Cardiac fibroblast (primary cell): ENCODE results near the gene PTH2.

Experiments used
- DNase-seq, 2 donors: peaks; one replicate each; pipeline versions ENCODE4 v3.0.0 to v3.0.0-alpha.2; 2010; ENCODE audit warnings: low read depth in 2 of 2
- H3K4me3 ChIP-seq, 2 donors: replicated peaks in 1 of 2; 1 replicate in 1 of 2; 2 replicates in 1 of 2; pipeline ENCODE4 v1.5.1; 2011; ENCODE audit warnings: low read depth in 2 of 2, low read length in 2 of 2, mild to moderate bottlenecking in 2 of 2, moderate library complexity in 1 of 2
- TF ChIP-seq, protein P1 (sequence below): IDR thresholded peaks from one replicate; pipeline ENCODE4 v1.5.1; 2011; ENCODE audit warnings: low read depth, mild to moderate bottlenecking, low read length, inconsistent platforms

The PTH2 gene

DNA sequence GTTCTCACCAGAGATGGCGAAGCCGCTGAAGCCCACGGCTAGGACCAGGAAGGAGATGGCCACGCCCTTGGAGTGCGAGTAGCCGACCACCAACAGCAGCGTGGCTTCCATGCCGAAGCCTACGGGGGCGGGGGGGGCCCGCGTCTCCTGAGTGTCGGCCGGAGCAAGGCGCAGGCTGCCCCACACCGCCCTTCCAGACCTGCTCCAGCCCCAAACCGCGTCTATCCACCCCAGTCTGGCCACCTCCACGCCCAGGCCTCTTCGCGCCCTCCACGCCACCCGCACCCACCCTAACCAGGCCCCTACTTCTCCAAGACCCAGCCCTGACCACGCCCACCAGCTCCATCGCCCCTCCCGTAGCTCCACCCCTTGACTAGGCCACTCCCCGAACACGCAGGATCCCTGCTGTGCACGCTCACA, 8.1 kb upstream of the PTH2 start:
- no peak overlapping the region for H3K4me3 ChIP-seq
- TF ChIP-seq, protein P1, sequence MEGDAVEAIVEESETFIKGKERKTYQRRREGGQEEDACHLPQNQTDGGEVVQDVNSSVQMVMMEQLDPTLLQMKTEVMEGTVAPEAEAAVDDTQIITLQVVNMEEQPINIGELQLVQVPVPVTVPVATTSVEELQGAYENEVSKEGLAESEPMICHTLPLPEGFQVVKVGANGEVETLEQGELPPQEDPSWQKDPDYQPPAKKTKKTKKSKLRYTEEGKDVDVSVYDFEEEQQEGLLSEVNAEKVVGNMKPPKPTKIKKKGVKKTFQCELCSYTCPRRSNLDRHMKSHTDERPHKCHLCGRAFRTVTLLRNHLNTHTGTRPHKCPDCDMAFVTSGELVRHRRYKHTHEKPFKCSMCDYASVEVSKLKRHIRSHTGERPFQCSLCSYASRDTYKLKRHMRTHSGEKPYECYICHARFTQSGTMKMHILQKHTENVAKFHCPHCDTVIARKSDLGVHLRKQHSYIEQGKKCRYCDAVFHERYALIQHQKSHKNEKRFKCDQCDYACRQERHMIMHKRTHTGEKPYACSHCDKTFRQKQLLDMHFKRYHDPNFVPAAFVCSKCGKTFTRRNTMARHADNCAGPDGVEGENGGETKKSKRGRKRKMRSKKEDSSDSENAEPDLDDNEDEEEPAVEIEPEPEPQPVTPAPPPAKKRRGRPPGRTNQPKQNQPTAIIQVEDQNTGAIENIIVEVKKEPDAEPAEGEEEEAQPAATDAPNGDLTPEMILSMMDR: no peak
- DNase-seq: no peak

DNA sequence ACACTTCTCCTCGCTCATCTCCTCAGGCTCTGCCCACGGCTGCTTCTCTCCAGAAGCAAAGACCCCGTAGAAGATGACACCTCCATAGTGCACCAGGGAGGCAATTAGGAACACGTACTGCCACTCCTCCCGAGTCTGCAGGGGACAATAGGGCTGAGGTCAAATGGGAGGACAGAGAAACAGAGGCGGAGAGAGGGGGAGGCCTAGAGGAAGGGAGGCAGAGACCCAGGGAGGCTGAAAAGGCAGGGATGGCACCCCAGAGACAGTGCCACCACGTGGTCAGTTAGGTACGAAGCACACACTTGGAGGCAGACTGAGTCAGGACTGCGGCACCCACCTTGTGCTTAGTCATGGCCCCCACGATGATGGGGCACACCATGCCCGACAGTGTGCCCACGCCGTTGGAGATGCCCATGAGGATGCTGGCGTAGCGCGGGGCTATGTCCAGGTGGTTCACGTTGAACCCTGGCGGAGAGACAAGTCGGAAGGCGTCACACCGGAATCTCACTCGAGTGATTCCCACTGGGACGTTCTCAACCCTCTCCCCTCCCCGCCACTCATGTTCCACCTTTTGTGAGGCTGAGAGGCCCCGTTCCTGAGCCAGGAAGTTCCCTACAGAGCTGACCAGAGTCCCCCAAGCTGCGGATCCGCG, 7.6 kb upstream of the PTH2 start:
- DNase-seq: no peak
- H3K4me3 ChIP-seq: no peak overlapping the region
- TF ChIP-seq, protein P1: peak; percentile 7

DNA sequence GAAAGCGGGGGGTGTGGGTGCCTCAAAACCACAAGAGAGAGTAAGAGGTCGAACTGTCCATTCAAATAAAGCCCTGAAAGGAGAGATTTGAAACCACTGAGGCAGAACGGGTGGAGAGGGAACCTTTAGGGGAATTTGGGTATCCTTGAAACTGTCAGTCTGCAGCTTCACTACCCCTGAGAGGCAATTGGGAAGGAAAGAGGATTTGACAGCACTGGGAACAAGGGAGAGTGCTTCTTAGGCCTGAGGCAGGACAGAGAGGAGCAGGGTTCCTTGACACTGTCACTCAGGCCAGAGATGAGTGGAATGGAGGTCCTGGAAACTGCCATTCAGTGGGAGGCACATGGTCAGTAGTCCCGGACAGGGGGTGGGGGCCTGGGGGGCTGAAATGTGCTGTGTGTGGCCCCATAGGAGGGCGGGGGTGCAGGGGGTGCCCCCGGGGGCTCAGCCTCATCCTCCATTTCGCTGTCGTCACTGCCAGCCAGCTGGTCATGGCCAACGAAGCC, 7.0 kb upstream of the PTH2 start:
- no peak for DNase-seq
- TF ChIP-seq, protein P1: no peak
- no peak overlapping the region for H3K4me3 ChIP-seq

DNA sequence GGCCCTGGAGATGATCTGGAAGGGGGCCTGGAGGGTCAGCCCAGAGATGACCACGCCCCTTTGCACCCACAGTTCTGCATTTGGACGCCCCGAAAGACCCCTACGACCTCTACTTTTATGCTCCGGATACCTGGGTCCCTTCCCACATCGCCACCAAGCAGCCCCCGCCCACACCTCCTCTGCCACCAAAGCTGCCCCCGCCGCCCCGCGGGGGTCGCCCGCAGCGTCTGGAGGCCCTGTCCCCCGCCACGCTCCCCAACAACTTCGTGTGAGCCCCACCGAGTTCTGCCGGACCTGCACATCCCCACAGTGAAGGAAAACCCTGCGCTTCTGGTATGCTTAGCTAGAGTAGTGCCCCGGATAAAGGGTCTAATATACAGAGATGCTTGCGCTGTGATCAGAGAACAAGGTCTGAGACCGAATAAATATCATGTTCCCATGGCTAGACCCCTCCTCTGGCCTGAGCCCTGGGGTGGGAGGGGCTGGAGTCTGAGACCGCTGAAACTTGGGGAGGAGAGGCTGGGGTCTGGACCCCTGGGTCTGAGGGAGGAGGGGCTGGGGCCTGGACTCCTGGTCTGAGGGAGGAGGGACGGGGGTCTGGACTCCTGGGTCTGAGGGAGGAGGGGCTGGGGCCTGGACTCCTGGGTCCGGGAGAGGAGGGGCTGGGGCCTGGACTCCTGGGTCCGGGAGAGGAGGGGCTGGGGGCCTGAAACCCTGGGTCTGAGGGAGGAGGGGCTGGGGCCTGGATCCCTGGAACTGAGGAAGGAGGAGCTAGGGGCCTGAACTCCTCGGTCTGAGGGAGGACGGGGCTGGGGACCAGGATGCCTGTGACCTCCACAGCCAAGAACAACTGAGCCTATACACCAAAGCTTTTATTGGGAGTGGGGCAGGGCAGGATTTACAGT, 5.6 kb upstream of the PTH2 start:
- DNase-seq: no peak
- TF ChIP-seq, protein P1: no peak
- no peak overlapping the region for H3K4me3 ChIP-seq

DNA sequence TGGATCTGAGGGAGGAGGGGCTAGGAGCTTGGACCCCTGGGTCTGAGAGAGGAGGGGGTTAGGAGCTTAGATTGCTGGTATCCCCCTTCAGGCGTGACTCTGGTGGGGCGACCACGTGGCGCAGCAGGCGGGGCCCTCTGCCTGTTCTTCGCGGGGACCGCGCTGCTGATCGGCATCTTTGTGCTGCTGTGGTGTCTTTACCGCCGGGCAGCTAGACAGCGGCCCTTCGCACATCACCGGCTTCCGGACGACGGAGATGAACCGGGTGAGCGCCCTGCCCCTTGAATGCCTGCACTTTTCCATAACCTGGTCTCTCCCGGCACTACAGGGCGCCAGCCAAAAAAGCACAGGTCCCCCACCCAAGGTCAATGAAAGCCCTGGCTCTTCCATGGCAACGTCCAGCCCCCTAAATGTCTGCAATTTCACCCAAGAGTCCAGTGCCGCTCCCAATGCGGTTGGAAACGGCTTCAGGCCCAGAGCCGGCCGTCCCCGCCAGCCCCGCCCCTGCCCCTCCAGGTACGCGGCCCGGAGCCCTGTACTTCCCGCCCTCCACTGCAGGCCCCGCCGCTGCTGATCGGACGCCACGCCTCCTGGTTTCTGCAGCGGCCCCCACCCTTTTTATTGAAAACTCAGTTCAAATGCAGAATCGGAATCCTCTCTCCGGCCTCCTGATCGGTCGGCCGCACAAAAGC, 4.8 kb upstream of the PTH2 start:
- no peak overlapping the region for H3K4me3 ChIP-seq
- DNase-seq: no peak
- TF ChIP-seq, protein P1: no peak

DNA sequence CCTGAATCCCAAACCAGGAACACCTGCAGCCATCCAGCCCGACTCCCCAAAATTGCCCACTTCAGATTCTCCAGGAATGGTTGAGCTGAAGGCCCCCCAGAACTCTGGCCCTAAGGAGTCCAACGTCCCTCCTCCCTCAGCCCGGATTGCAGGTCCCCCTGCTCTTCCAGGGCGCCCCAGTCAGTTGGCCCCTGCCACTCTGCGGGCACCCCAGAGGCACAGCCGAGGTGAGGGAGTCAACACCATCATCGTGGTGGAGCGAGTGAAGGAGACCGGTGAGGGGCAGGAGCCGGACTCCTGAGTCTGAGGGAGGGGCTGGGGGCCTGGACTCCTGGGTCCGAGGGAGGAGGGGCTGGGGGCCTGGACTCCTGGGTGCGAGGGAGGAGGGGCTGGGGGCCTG, 4.1 kb upstream of the PTH2 start:
- H3K4me3 ChIP-seq: no peak overlapping the region
- TF ChIP-seq, protein P1: no peak
- no peak for DNase-seq
